Measurements from ENCODE around the gene PRR3. TPM values are rescaled to one million over a fixed set of nuclear protein-coding genes. Genes with fewer than 3 reads are reported as not detected.

PRR3 gene
- polyA plus RNA-seq, 1 of the 3 experiments (the other 2 are of a cell fraction), result 21.2 TPM

DNA sequence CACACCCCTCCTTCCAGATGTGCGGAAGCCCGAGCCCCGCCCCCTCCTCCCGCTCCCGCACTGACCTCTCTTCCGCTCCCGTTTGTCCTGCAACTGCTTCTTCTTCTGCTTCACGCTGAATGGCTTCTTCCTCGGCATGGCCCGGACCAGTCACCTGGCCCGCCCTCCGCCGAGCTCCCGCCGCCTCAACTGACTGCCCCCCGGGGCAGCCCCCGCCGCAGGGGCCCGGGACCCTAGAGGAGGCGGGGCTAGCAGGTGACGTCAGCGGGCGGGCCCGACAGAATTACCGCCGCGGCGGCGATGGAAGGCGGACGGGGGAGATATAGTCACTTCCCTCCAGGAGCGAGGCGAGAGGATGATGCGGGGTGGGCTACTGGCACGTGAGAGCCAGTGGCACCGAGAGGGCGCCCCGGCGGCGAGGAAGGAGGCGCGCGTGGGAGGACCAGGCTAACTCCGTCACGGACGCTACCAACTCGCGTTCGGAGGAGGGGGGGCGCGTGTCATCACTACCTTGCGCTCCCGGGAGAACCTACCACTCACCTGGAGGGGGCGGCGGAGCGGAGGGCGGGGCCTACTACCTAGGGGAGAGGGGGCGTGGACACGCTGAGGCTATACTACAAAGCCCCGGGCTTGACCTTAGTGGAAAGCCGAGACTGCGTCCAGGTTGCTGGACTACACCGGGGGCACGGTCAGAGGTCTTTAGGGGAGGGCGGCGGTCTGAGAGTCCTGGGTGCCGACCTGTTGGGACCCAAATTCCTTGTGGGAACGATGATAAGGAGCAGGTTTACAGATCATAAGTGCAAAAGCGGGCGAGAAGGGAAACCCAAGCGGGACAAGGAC lies 809 bp upstream of the PRR3 start, which contains the start of gene GNL1 (continued):
- no peak for TF ChIP-seq TAF1 (IDR thresholded peaks at IDR 0.05; ENCODE audit: borderline replicate concordance, low read depth, low read length)

DNA sequence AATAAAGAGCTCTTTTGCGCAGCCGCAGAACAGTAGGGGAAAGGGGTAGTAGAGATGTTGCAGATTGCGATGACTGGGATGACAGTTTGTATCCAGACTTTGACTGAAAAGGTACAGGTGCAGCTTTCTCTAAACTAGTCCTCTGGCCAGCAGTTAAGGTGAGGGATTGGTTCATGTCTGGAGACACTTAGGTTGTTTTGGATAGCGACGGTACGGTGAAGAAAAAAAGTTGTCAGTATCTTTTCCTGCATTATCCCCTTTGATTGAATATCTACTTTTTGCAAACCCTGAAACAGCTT lies 537 bp downstream of the PRR3 start:
- H3K27ac ChIP-seq (ENCODE audit: low read depth in 2 of 2, low read length in 1 of 2), result peak overlapping the region; percentile 90 to 99
- CTCF ChIA-PET, result interaction anchor here (4.0 to 9.4 kb wide), 2 partner anchors 15 to 40 kb away, joined by 17 to 140 read pairs; no protein-coding TSS in a partner anchor

DNA sequence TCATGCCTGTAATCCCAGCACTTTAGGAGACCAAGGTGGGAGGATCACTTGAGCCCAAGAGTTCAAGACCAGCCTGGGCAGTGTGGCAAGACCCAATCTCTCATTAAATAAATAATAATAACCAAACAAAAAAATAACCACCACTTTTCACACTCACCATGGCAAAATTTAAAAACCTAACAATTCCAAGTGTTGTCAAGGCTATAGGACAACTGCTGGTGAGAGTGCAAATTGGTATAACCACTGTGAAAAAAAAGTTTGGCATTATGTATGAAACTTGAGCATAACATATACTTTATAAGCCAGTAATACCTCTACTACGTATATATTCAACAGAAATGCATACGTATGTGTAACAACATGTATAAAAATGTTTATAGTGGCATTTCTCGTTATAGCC lies 3.8 kb downstream of the PRR3 start:
- Histone ChIP-seq H3K4me3 (ENCODE audit: low read depth in 2 of 2, low read length in 1 of 2) (no peak overlapping the region), H4K20me1 (ENCODE audit: insufficient read depth) (no peaks in the 10 kb centered on the region), H3K9me3 (no peaks in the 10 kb centered on the region), H3K9me2 (no peaks in the 10 kb centered on the region), H3K4me2 (no peak overlapping the region), H3K27me3 (ENCODE audit: insufficient read depth) (no peaks in the 10 kb centered on the region), H2AFZ (ENCODE audit: low read depth) (no peak overlapping the region), H3K4me1 (ENCODE audit: control insufficient read depth in 1 of 2, insufficient read depth in 2 of 2, low read depth in 1 of 2, low read length in 1 of 2) (peaks cover 8 to 9% of the 10 kb centered on the region in 2 experiments; a peak in 3 of 4 replicates), H3K36me3 (replicated peaks in 1 of 2; ENCODE audit: control insufficient read depth in 1 of 2, insufficient read depth in 2 of 2, low read length in 1 of 2) (peaks cover 27 to 36% of the 10 kb centered on the region in 2 experiments), H3F3A (replicated peaks; ENCODE audit: insufficient read depth) (peaks cover 16% of the 10 kb centered on the region), H3K79me2 (ENCODE audit: insufficient read depth) (peaks cover 34% of the 10 kb centered on the region), H3K27ac (ENCODE audit: low read depth in 2 of 2, low read length in 1 of 2) (no peak overlapping the region), H3K9ac (no peak overlapping the region)
- no peak for DNase-seq
- ChIA-PET POLR2A (no interaction called here), CTCF (no interaction called here)
- TF ChIP-seq TCF12 (IDR thresholded peaks at IDR 0.05) (no peak), SIN3A (IDR thresholded peaks at IDR 0.05; ENCODE audit: borderline replicate concordance, low read depth, low read length) (no peak), CHD2 (IDR thresholded peaks at IDR 0.05; ENCODE audit: low read length, partially characterized antibody) (no peak), FOXM1 (IDR thresholded peaks at IDR 0.05; ENCODE audit: low read depth) (no peak), SMC3 (IDR thresholded peaks at IDR 0.05; ENCODE audit: low read depth, low read length) (no peak)
- TF ChIP-seq, protein P1, sequence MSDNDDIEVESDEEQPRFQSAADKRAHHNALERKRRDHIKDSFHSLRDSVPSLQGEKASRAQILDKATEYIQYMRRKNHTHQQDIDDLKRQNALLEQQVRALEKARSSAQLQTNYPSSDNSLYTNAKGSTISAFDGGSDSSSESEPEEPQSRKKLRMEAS (IDR thresholded peaks at IDR 0.05; ENCODE audit: low read depth), result no peak
- TF ChIP-seq, protein P2, sequence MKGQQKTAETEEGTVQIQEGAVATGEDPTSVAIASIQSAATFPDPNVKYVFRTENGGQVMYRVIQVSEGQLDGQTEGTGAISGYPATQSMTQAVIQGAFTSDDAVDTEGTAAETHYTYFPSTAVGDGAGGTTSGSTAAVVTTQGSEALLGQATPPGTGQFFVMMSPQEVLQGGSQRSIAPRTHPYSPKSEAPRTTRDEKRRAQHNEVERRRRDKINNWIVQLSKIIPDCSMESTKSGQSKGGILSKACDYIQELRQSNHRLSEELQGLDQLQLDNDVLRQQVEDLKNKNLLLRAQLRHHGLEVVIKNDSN (IDR thresholded peaks at IDR 0.05; ENCODE audit: borderline replicate concordance, low read depth), result no peak
- TF ChIP-seq, protein P3, sequence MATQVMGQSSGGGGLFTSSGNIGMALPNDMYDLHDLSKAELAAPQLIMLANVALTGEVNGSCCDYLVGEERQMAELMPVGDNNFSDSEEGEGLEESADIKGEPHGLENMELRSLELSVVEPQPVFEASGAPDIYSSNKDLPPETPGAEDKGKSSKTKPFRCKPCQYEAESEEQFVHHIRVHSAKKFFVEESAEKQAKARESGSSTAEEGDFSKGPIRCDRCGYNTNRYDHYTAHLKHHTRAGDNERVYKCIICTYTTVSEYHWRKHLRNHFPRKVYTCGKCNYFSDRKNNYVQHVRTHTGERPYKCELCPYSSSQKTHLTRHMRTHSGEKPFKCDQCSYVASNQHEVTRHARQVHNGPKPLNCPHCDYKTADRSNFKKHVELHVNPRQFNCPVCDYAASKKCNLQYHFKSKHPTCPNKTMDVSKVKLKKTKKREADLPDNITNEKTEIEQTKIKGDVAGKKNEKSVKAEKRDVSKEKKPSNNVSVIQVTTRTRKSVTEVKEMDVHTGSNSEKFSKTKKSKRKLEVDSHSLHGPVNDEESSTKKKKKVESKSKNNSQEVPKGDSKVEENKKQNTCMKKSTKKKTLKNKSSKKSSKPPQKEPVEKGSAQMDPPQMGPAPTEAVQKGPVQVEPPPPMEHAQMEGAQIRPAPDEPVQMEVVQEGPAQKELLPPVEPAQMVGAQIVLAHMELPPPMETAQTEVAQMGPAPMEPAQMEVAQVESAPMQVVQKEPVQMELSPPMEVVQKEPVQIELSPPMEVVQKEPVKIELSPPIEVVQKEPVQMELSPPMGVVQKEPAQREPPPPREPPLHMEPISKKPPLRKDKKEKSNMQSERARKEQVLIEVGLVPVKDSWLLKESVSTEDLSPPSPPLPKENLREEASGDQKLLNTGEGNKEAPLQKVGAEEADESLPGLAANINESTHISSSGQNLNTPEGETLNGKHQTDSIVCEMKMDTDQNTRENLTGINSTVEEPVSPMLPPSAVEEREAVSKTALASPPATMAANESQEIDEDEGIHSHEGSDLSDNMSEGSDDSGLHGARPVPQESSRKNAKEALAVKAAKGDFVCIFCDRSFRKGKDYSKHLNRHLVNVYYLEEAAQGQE (IDR thresholded peaks at IDR 0.05; ENCODE audit: low read depth, low read length), result no peak
- WGBS (ENCODE audit: low lambda C conversion rate), result 94% methylated on average over 3 of the region's 3 CpGs

More for the DNA sequence above, 537 bp downstream of the PRR3 start:
- Histone ChIP-seq H3K4me1 (ENCODE audit: control insufficient read depth in 1 of 2, insufficient read depth in 2 of 2, low read depth in 1 of 2, low read length in 1 of 2) (peaks cover 15 to 17% of the 10 kb centered on the region in 2 experiments), H3K9ac (peak overlapping the region; percentile 93), H3K9me2 (no peaks in the 10 kb centered on the region), H4K20me1 (ENCODE audit: insufficient read depth) (no peaks in the 10 kb centered on the region), H2AFZ (ENCODE audit: low read depth) (no peak overlapping the region; the same call in 1 of the 2 replicates), H3K4me2 (peak overlapping the region; percentile 95), H3K79me2 (ENCODE audit: insufficient read depth) (peaks cover 41% of the 10 kb centered on the region), H3F3A (replicated peaks; ENCODE audit: insufficient read depth) (peaks cover 10% of the 10 kb centered on the region), H3K9me3 (no peaks in the 10 kb centered on the region), H3K27me3 (ENCODE audit: insufficient read depth) (no peaks in the 10 kb centered on the region), H3K36me3 (replicated peaks in 1 of 2; ENCODE audit: control insufficient read depth in 1 of 2, insufficient read depth in 2 of 2, low read length in 1 of 2) (peaks cover 32 to 42% of the 10 kb centered on the region in 2 experiments), H3K4me3 (ENCODE audit: low read depth in 2 of 2, low read length in 1 of 2) (peak overlapping the region; percentile 93 to 99)
- DNase-seq, result no peak
- TF ChIP-seq POLR2AphosphoS5 (IDR thresholded peaks at IDR 0.05; ENCODE audit: low read depth, low read length) (no peak), GATA2 (CRISPR knock-in tag; IDR thresholded peaks at IDR 0.05) (peak; percentile 0; the same call in 1 of the 2 replicates)
- POLR2A ChIA-PET, result interaction anchor here (0.9 to 3.6 kb wide), 6 partner anchors 9 to 1277 kb away, joined by 3 to 22 read pairs (median 8); partner anchors contain the start of gene ABCF1
- WGBS (ENCODE audit: low lambda C conversion rate), result 0% methylated on average over 6 of the region's 6 CpGs
